ENCODE measurements around the gene KIFAP3.

KIFAP3 gene

DNA sequence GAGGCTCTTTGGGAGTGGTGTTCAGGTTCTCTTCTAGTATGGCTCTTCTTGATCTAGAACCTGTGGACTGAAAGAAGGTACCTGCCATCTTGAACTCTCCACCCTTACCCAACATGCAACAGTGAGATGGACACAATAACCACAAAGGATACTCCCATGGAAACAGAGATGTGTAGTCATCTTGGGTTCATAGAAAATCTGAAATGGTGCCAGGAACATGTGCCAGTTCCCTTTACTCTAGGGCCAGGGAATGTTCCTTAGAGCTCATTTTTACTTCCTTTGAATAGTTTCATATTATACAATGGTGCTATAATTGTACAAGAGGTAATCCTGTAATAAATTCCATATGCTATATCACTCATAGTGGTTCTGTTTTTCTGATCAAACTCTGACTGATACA is 167.6 kb downstream of the KIFAP3 start:
- no peak overlapping the region for H3K27ac ChIP-seq (ENCODE audit: low read depth in 2 of 2, low read length in 2 of 2)
- H3K4me1 ChIP-seq (ENCODE audit: control insufficient read depth in 2 of 2, insufficient read depth in 2 of 2, low read length in 2 of 2) = no peaks in the 10 kb centered on the region
- no peak overlapping the region for H3K9ac ChIP-seq (ENCODE audit: low read depth in 1 of 2, low read length in 2 of 2)
- H3K9me3 ChIP-seq (ENCODE audit: control insufficient read depth in 2 of 2, low read length in 2 of 2) = peaks cover 0 to 2% of the 10 kb centered on the region in 2 donors
- no peaks in the 10 kb centered on the region for H3K36me3 ChIP-seq (ENCODE audit: control insufficient read depth in 2 of 2, insufficient read depth in 2 of 2, low read length in 2 of 2)
- H3K4me3 ChIP-seq (ENCODE audit: low read length in 2 of 2) = no peak overlapping the region
- H3K27me3 ChIP-seq (ENCODE audit: control insufficient read depth in 2 of 2, insufficient read depth in 2 of 2, low read length in 2 of 2) = no peaks in the 10 kb centered on the region

DNA sequence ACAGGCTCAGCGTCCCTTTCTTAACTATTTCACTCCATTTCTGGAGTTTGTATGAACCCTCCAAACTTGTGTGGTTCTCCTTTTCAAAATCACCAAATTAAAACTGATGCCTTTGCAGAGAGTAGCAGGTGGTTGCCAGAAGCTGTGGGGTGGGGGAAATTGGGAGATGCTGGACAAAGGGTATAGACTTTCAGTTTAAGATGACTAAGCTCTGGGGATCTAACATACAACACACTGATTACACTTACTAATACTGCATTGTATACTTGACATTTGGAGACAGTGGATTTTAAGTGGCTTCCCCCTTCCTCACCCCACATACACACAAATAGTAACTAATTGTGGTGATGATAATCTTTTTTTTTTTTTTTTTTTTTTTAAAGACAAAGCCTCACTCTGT is 169.7 kb downstream of the KIFAP3 start:
- peaks cover 0 to 2% of the 10 kb centered on the region in 2 donors for H3K9me3 ChIP-seq (ENCODE audit: control insufficient read depth in 2 of 2, low read length in 2 of 2)
- no peaks in the 10 kb centered on the region for H3K27me3 ChIP-seq (ENCODE audit: control insufficient read depth in 2 of 2, insufficient read depth in 2 of 2, low read length in 2 of 2)
- H3K36me3 ChIP-seq (ENCODE audit: control insufficient read depth in 2 of 2, insufficient read depth in 2 of 2, low read length in 2 of 2) = no peaks in the 10 kb centered on the region
- H3K9ac ChIP-seq (ENCODE audit: low read depth in 1 of 2, low read length in 2 of 2) = no peak overlapping the region
- H3K4me3 ChIP-seq (ENCODE audit: low read length in 2 of 2) = no peak overlapping the region
- no peak overlapping the region for H3K27ac ChIP-seq (ENCODE audit: low read depth in 2 of 2, low read length in 2 of 2)
- H3K4me1 ChIP-seq (ENCODE audit: control insufficient read depth in 2 of 2, insufficient read depth in 2 of 2, low read length in 2 of 2) = peaks cover 0 to 2% of the 10 kb centered on the region in 2 donors

DNA sequence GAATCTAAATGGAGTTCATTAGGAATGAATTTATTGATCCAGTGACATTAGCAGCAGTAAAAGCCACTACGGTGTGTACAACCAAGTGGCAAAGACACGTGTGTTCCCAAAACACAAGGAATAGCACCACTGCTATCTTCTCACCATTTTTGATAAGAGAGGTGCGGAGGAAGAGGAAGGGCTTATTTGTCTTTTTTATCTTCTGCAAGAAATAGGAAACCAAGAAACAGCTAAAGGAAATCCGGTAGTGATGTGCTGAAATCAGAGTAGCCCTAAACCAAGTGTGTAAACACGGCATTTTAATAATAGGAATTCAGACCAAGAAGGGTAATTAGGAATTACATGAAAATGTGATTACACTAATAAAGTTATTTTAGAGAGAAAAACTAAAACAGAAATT is 171.7 kb downstream of the KIFAP3 start:
- Histone ChIP-seq H3K4me3 (ENCODE audit: low read length in 2 of 2) (no peak overlapping the region), H3K9me3 (ENCODE audit: control insufficient read depth in 2 of 2, low read length in 2 of 2) (peaks cover 0 to 2% of the 10 kb centered on the region in 2 donors), H3K27ac (ENCODE audit: low read depth in 2 of 2, low read length in 2 of 2) (no peak overlapping the region), H3K4me1 (ENCODE audit: control insufficient read depth in 2 of 2, insufficient read depth in 2 of 2, low read length in 2 of 2) (peaks cover 0 to 3% of the 10 kb centered on the region in 2 donors), H3K27me3 (ENCODE audit: control insufficient read depth in 2 of 2, insufficient read depth in 2 of 2, low read length in 2 of 2) (no peaks in the 10 kb centered on the region), H3K36me3 (ENCODE audit: control insufficient read depth in 2 of 2, insufficient read depth in 2 of 2, low read length in 2 of 2) (no peaks in the 10 kb centered on the region), H3K9ac (ENCODE audit: low read depth in 1 of 2, low read length in 2 of 2) (no peak overlapping the region)

DNA sequence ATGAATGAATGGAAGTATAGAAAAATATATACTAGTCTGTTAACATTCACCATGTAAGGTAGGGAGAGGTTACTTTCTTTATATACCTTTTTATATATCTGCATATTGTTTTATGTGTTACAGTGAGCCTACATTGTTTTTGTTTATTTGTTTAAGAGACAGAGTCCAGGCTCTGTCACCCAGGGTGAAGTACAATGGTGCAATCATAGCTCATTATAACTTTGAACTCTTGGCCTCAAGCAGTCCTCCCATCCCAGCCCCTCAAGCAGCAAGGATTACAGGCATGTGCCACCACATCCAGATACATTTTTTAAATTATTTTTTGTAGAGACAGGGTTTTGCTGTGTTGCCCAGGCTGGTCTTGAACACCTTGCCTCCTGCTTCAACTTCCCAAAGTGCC is 173.4 kb downstream of the KIFAP3 start:
- H3K36me3 ChIP-seq (ENCODE audit: control insufficient read depth in 2 of 2, insufficient read depth in 2 of 2, low read length in 2 of 2) = no peaks in the 10 kb centered on the region
- H3K4me1 ChIP-seq (ENCODE audit: control insufficient read depth in 2 of 2, insufficient read depth in 2 of 2, low read length in 2 of 2) = peaks cover 0 to 3% of the 10 kb centered on the region in 2 donors
- no peak overlapping the region for H3K9ac ChIP-seq (ENCODE audit: low read depth in 1 of 2, low read length in 2 of 2)
- no peaks in the 10 kb centered on the region for H3K27me3 ChIP-seq (ENCODE audit: control insufficient read depth in 2 of 2, insufficient read depth in 2 of 2, low read length in 2 of 2)
- no peak overlapping the region for H3K27ac ChIP-seq (ENCODE audit: low read depth in 2 of 2, low read length in 2 of 2)
- no peak overlapping the region for H3K4me3 ChIP-seq (ENCODE audit: low read length in 2 of 2)
- H3K9me3 ChIP-seq (ENCODE audit: control insufficient read depth in 2 of 2, low read length in 2 of 2) = peaks cover 0 to 2% of the 10 kb centered on the region in 2 donors

DNA sequence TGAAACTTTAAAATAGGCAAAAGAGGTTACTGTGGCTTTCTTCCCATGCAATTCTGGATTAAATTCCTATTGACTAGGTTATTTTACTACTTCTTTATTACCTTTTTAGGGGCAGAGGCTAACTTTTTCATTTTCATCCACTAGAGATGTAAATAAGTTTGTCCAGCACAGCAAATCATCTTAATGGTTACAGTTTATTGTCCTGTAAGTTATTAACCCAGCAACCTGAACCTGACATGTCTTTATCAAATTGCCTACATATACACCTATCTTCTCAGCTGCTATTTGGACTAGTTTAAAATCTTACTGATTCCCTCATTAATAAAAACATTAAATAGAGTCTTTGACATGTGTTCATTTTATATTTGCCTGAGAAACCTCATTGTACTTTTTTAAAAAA is 173.9 kb downstream of the KIFAP3 start:
- H3K9ac ChIP-seq (ENCODE audit: low read depth in 1 of 2, low read length in 2 of 2) = no peak overlapping the region
- H3K27me3 ChIP-seq (ENCODE audit: control insufficient read depth in 2 of 2, insufficient read depth in 2 of 2, low read length in 2 of 2) = no peaks in the 10 kb centered on the region
- H3K4me1 ChIP-seq (ENCODE audit: control insufficient read depth in 2 of 2, insufficient read depth in 2 of 2, low read length in 2 of 2) = peaks cover 0 to 3% of the 10 kb centered on the region in 2 donors
- H3K27ac ChIP-seq (ENCODE audit: low read depth in 2 of 2, low read length in 2 of 2) = no peak overlapping the region
- peaks cover 0 to 2% of the 10 kb centered on the region in 2 donors for H3K9me3 ChIP-seq (ENCODE audit: control insufficient read depth in 2 of 2, low read length in 2 of 2)
- no peaks in the 10 kb centered on the region for H3K36me3 ChIP-seq (ENCODE audit: control insufficient read depth in 2 of 2, insufficient read depth in 2 of 2, low read length in 2 of 2)
- H3K4me3 ChIP-seq (ENCODE audit: low read length in 2 of 2) = no peak overlapping the region

DNA sequence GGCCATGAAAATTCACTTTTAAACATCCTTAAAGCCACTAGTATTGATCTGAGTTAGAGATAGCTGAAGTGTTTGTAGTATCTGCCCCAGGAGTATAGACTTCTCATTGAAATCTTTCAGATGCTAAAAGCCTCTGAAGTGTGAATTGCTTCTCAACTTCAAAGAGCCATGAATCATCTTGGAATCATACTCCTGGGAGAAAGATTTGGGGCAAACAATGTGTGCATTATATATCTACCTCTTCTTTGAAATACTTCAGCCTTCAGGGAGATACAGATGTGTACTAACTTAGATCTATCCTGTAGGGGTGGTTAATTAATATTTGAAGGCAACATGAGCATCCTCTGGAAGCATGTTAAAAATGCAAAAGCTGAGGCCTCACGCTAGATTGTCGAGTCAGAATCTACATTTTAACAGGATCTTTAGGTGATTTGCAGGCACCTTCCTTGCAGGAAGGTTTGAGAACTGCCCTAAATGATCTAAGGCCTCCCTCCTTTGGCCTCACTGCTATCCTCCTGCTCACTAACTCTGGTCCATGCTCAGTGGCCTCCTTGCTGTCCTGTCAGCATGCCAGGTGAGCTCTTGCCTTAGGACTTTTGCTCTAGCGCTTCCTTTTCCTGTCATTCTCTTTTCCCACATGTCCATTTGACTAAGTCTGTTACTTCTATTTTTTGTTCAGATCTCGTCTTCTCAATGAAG is 174.8 kb downstream of the KIFAP3 start:
- Histone ChIP-seq H3K27me3 (ENCODE audit: control insufficient read depth in 2 of 2, insufficient read depth in 2 of 2, low read length in 2 of 2) (no peaks in the 10 kb centered on the region), H3K9me3 (ENCODE audit: control insufficient read depth in 2 of 2, low read length in 2 of 2) (peaks cover 0 to 2% of the 10 kb centered on the region in 2 donors), H3K9ac (ENCODE audit: low read depth in 1 of 2, low read length in 2 of 2) (no peak overlapping the region), H3K36me3 (ENCODE audit: control insufficient read depth in 2 of 2, insufficient read depth in 2 of 2, low read length in 2 of 2) (no peaks in the 10 kb centered on the region), H3K4me3 (ENCODE audit: low read length in 2 of 2) (no peak overlapping the region), H3K27ac (ENCODE audit: low read depth in 2 of 2, low read length in 2 of 2) (no peak overlapping the region), H3K4me1 (ENCODE audit: control insufficient read depth in 2 of 2, insufficient read depth in 2 of 2, low read length in 2 of 2) (peaks cover 0 to 5% of the 10 kb centered on the region in 2 donors)

DNA sequence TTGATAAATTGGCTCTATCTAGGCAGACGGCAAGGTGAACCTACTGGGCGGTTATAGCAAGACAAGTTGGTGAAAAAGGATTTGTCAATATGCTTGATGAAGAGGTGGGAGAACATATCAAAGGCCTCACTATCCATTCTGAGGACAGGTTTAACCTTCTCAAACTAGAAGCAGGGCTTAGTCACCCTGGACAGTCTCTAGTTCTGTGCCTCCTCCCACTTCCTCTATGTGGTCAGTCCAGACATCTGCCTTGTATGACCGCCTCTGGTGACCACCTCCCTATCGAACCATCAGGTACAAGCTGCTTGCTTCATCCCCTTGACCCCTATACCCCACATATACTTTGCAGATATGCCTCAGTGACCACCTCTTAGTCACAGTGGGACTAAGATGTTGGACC is 178.5 kb downstream of the KIFAP3 start:
- Histone ChIP-seq H3K4me1 (ENCODE audit: control insufficient read depth in 2 of 2, insufficient read depth in 2 of 2, low read length in 2 of 2) (peaks cover 22% of the 10 kb centered on the region in 2 donors), H3K9ac (ENCODE audit: low read depth in 1 of 2, low read length in 2 of 2) (no peak overlapping the region), H3K27me3 (ENCODE audit: control insufficient read depth in 2 of 2, insufficient read depth in 2 of 2, low read length in 2 of 2) (no peaks in the 10 kb centered on the region), H3K4me3 (ENCODE audit: low read length in 2 of 2) (no peak overlapping the region), H3K36me3 (ENCODE audit: control insufficient read depth in 2 of 2, insufficient read depth in 2 of 2, low read length in 2 of 2) (no peaks in the 10 kb centered on the region), H3K9me3 (ENCODE audit: control insufficient read depth in 2 of 2, low read length in 2 of 2) (no peaks in the 10 kb centered on the region), H3K27ac (ENCODE audit: low read depth in 2 of 2, low read length in 2 of 2) (no peak overlapping the region)

DNA sequence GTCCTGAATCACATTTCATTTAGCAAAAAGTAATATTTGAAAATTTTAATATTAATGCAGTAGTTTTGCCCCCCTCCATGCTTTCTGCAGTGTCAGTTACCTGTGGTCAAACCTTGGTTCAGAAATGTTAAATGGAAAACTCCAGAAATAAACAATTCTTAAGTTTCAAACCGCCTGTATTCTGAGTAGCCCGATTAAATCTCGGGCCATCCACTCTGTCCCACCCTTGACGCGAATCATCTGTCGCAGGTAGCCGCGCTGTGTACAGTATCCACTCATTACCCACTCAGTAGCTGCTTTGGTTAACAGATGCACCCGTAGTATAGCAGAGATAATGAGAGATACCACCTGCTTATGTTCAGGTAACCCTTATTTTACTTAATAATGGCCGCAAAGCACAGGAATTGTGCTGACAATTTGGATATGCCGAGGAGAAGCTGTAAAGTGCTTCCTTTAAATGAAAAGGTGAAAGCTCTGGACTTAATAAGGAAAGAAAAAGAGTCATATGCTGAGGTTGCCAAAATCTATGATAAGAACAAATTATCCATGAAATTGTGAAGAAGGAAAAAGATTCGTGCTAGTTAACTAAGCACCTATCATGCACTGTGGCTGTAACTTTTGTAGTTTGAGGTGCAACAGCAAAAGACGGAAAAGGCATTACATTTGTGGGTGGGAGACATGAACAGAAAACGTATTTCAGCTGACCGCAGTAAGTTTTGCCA is 179.9 kb downstream of the KIFAP3 start:
- Histone ChIP-seq H3K36me3 (ENCODE audit: control insufficient read depth in 2 of 2, insufficient read depth in 2 of 2, low read length in 2 of 2) (no peaks in the 10 kb centered on the region), H3K9me3 (ENCODE audit: control insufficient read depth in 2 of 2, low read length in 2 of 2) (no peaks in the 10 kb centered on the region), H3K9ac (ENCODE audit: low read depth in 1 of 2, low read length in 2 of 2) (peak overlapping the region; percentile 98), H3K27ac (ENCODE audit: low read depth in 2 of 2, low read length in 2 of 2) (peak overlapping the region; percentile 95), H3K4me3 (ENCODE audit: low read length in 2 of 2) (peak overlapping the region; percentile 92 to 95), H3K4me1 (ENCODE audit: control insufficient read depth in 2 of 2, insufficient read depth in 2 of 2, low read length in 2 of 2) (peaks cover 22 to 25% of the 10 kb centered on the region in 2 donors), H3K27me3 (ENCODE audit: control insufficient read depth in 2 of 2, insufficient read depth in 2 of 2, low read length in 2 of 2) (no peaks in the 10 kb centered on the region)

DNA sequence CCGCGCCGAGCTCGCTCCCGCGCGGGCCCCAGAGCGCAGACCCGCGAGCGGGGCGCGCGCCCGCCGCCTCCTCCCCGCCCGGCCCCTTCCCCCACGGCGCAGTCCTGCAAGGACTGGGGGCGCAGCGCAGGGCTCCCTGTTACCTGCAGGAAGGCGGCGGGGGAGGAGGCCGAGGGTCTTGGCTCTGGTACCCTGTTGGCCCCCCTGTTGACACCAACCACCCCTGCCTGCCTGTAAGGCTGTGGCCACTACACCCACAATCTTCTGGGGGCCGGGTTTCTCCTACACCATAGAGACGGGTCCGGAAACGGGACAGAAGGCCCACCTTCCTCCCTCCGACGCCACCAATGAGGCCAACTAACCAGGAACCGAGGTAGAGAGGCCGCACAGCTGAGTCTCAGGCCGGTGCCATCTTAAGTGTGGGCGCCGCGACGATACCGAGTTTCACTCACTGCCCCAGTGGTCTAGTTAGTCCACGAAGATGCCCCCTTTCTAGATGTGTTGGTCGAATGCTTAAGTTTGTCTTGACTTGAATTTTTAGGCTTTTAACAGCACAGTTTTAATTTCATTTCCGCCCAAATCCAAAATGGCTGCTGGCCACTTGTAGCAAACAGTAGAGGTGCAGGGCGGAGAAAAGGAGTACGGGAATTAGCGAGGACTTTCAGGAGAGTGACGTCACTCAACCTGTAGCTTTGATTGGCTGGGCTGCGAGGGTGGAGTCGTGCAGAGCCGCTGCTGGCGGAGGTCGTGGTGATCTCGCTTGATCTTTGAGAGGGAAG is 180.7 kb downstream of the KIFAP3 start, which contains the start of gene SCYL3:
Gene SCYL3, minus strand, starts transcription at position 252 of the 779 bp plus-strand sequence. CDS start 5,056 bp downstream, outside the sequence.
- peak within 1 kb of the TSS; percentile 98 for H3K9ac ChIP-seq (ENCODE audit: low read depth in 1 of 2, low read length in 2 of 2)
- peaks cover 22 to 25% of the 10 kb centered on the region in 2 donors for H3K4me1 ChIP-seq (ENCODE audit: control insufficient read depth in 2 of 2, insufficient read depth in 2 of 2, low read length in 2 of 2)
- peak within 1 kb of the TSS; percentile 95 for H3K27ac ChIP-seq (ENCODE audit: low read depth in 2 of 2, low read length in 2 of 2)
- no peaks in the 10 kb centered on the region for H3K9me3 ChIP-seq (ENCODE audit: control insufficient read depth in 2 of 2, low read length in 2 of 2)
- peak within 1 kb of the TSS; percentile 92 to 95 for H3K4me3 ChIP-seq (ENCODE audit: low read length in 2 of 2)
- H3K27me3 ChIP-seq (ENCODE audit: control insufficient read depth in 2 of 2, insufficient read depth in 2 of 2, low read length in 2 of 2) = no peaks in the 10 kb centered on the region
- peaks cover under 1% of the 10 kb centered on the region in 2 donors for H3K36me3 ChIP-seq (ENCODE audit: control insufficient read depth in 2 of 2, insufficient read depth in 2 of 2, low read length in 2 of 2)

Measured in mucosa of rectum (tissue), 2 donors.